GM12873 (cell line): ENCODE results near the gene POLD2.

Experiments used
- TF ChIP-seq, protein P1 (sequence below): IDR thresholded peaks from 2 replicates; pipeline ENCODE4 v1.5.1; 2012; ENCODE audit warnings: low read depth, mild to moderate bottlenecking, moderate library complexity, low read length, control low read depth; ENCODE audit not compliant: insufficient read depth; ENCODE audit errors: missing control alignments

Gene POLD2

GRCh38 chr7:44150466-44150832, 27.1 kb upstream of the POLD2 start:
- TF ChIP-seq, protein P1, sequence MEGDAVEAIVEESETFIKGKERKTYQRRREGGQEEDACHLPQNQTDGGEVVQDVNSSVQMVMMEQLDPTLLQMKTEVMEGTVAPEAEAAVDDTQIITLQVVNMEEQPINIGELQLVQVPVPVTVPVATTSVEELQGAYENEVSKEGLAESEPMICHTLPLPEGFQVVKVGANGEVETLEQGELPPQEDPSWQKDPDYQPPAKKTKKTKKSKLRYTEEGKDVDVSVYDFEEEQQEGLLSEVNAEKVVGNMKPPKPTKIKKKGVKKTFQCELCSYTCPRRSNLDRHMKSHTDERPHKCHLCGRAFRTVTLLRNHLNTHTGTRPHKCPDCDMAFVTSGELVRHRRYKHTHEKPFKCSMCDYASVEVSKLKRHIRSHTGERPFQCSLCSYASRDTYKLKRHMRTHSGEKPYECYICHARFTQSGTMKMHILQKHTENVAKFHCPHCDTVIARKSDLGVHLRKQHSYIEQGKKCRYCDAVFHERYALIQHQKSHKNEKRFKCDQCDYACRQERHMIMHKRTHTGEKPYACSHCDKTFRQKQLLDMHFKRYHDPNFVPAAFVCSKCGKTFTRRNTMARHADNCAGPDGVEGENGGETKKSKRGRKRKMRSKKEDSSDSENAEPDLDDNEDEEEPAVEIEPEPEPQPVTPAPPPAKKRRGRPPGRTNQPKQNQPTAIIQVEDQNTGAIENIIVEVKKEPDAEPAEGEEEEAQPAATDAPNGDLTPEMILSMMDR: no peak

- TF ChIP-seq, protein P1: no peak
Observed at GRCh38 chr7:44149571-44150465, 26.5 kb upstream of the POLD2 start.

- TF ChIP-seq, protein P1: no peak
Observed at GRCh38 chr7:44148961-44149536, 25.7 kb upstream of the POLD2 start.

GRCh38 chr7:44148166-44148565, 24.8 kb upstream of the POLD2 start:
- TF ChIP-seq, protein P1: no peak

- TF ChIP-seq, protein P1: no peak
Observed at GRCh38 chr7:44147026-44147991, 24.0 kb upstream of the POLD2 start.

GRCh38 chr7:44145969-44146911, 22.9 kb upstream of the POLD2 start:
- TF ChIP-seq, protein P1: no peak
